LNCAP (cell line): ENCODE data around the gene FLG.

Experiments
- CTCF ChIP-seq: fragments of 450-650 bp; IDR thresholded peaks from 2 replicates; pipeline ENCODE4 v1.5.1; 2017; ENCODE audit warnings: mild to moderate bottlenecking

Gene FLG

DNA sequence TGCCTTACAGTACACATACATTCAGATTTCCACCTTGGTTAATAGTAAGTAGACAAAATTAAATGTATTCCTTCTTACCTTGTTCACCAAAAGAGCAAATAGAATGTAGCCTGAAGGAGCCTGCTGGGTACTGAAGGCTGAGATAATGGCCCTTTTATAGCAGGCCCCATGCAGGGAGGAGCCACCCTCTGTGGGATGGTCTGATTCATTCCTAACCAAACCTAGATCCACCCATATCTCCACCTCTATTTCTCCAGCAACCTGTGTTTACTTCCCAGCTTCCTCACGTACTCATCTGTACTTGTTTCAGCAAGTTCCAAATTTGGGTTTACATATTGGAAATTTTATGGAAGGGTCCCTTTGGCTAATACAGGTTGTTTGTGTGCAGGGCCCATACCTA is at the start of gene FLG:
FLG (minus strand) TSS at position 129 of the 400 bp plus-strand sequence. CDS start 9,783 bp downstream, outside the sequence.
- TF ChIP-seq CTCF, result no peak

GRCh38 chr1:152374451-152374850 is 49.4 kb upstream of the FLG start:
- no peak for TF ChIP-seq CTCF

- TF ChIP-seq CTCF, result no peak
Measured at GRCh38 chr1:152372672-152373071, 47.6 kb upstream of the FLG start.

DNA sequence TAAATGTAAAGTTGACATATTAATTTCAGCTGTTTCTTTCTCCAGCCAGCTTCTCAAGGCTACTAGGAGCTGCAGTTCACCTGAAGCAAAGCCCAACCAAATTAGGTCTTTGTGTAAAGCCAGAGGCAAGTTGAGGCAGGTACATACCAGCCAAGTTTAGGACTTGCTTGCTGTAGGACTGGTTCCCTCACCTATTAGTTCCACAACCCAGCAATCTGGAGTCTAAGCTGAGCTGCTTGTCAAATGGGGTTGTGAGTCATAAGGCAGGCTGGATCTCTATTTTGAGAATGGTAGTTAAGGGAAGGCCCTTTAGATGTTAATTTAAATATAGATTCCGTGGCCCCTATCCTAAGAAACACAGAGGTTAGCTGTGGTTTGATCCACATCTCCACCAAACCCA is 42.4 kb upstream of the FLG start:
- no peak for TF ChIP-seq CTCF

GRCh38 chr1:152359906-152360305 is 34.9 kb upstream of the FLG start, which contains the start of gene FLG2:
TSS of gene FLG2 (minus strand) at chr1:152360006. CDS start at chr1:152358884, 1,122 bp downstream.
- no peak for TF ChIP-seq CTCF

GRCh38 chr1:152356736-152357135 is 31.7 kb upstream of the FLG start:
- TF ChIP-seq CTCF, result no peak

GRCh38 chr1:152349611-152350010 is 24.6 kb upstream of the FLG start:
- no peak for TF ChIP-seq CTCF

DNA sequence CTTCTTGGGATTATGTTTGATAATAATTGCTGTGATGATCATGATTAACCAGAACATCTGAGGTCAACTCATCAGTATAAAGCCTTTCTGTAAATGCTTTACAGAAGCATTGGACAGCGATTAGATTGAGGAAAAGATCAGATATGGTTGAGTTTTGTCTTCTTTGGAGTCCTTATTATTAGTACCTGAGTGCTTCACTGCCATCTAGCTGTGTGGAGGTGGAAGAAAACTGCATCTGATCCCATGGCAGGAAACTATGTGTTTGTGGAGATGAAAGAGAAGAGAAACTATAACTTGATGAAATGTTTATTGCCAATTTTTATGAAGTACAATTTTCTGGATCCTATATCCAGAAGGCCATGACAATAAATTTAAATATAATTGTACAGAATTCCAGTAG is 23.4 kb upstream of the FLG start:
- peak; percentile 58 for TF ChIP-seq CTCF
